ENCODE data around the gene OTOF. TPM values are rescaled to one million over a fixed set of nuclear protein-coding genes. Genes with fewer than 3 reads are reported as not detected.

OTOF gene
- total and polyA plus RNA-seq, 2 of the 4 experiments (the other 2 are of a cell fraction) = 0.03 TPM; not detected in 1

DNA sequence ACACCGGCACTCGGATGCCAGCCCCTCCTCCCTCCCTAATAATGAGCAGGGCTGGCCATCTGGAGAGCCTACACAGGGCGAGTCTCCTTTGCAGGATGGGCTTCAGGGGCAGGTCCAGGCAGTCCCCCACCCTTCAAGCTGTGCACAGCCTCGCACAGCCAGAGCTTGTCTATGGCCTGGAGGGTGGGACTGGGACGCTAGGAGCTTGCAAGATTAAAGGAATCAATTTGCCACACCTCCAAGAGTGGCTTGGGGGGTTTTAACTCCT lies 43.9 kb upstream of the OTOF start:
- H3K14ac ChIP-seq (replicated peaks; ENCODE audit: low read depth, low read length) = no peak overlapping the region
- no peak overlapping the region for H2BK20ac ChIP-seq (ENCODE audit: low read depth, low read length)
- H3K36me3 ChIP-seq (ENCODE audit: control insufficient read depth, insufficient read depth, low read length) = no peaks in the 10 kb centered on the region
- ChIA-PET POLR2A (ENCODE audit: unreplicated experiment) (no interaction called here), CTCF (no interaction called here)
- H2AK9ac ChIP-seq (replicated peaks; ENCODE audit: low read depth, low read length, poor library complexity) = peak overlapping the region; percentile 28
- no peaks in the 10 kb centered on the region for H3K4me1 ChIP-seq (ENCODE audit: control insufficient read depth, insufficient read depth, low read length)
- no TSS peak for BruUV-seq (replicated peaks)
- H4K8ac ChIP-seq (ENCODE audit: low read depth in 2 of 2, low read length in 2 of 2) = no peak overlapping the region
- no peak overlapping the region for H3K4me2 ChIP-seq (ENCODE audit: low read depth, low read length)
- ATAC-seq (ENCODE audit: low read depth) (no peak), DNase-seq (no peak)
- TF ChIP-seq RFX5 (IDR thresholded peaks at IDR 0.05; ENCODE audit: low read depth, low read length) (no peak), NFE2L2 (IDR thresholded peaks at IDR 0.05; ENCODE audit: low read depth, low read length) (no peak), MXI1 (IDR thresholded peaks at IDR 0.05; ENCODE audit: borderline replicate concordance, low read depth, low read length) (no peak), FOS (IDR thresholded peaks at IDR 0.05; ENCODE audit: low read depth, low read length) (no peak), RCOR1 (IDR thresholded peaks at IDR 0.05; ENCODE audit: insufficient replicate concordance, low read length) (no peak)
- TF ChIP-seq, protein P1, sequence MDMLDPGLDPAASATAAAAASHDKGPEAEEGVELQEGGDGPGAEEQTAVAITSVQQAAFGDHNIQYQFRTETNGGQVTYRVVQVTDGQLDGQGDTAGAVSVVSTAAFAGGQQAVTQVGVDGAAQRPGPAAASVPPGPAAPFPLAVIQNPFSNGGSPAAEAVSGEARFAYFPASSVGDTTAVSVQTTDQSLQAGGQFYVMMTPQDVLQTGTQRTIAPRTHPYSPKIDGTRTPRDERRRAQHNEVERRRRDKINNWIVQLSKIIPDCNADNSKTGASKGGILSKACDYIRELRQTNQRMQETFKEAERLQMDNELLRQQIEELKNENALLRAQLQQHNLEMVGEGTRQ (IDR thresholded peaks at IDR 0.05; ENCODE audit: low read depth, low read length) = no peak
- no peak overlapping the region for H3K23ac ChIP-seq (ENCODE audit: low read depth, low read length)
- H3K9me1 ChIP-seq (ENCODE audit: insufficient read depth, low read length) = no peaks in the 10 kb centered on the region
- H3K79me1 ChIP-seq (ENCODE audit: low read depth in 1 of 2, low read length in 2 of 2) = no peaks in the 10 kb centered on the region
- no peak overlapping the region for H2BK15ac ChIP-seq (ENCODE audit: low read depth, low read length)
- H3K4ac ChIP-seq (ENCODE audit: low read depth, low read length) = no peak overlapping the region
- no peak overlapping the region for H3K27ac ChIP-seq (ENCODE audit: insufficient read depth, low read length)
- dilution Hi-C loops (cut with HindIII; ENCODE audit: low sequenced_read_pairs, unreplicated experiment) = no loop called here
- peaks cover 58% of the 10 kb centered on the region for H3K27me3 ChIP-seq (ENCODE audit: control insufficient read depth, insufficient read depth, low read length)
- no peak overlapping the region for H2BK120ac ChIP-seq (ENCODE audit: low read depth, low read length)
- H3K9ac ChIP-seq (ENCODE audit: low read depth, low read length) = no peak overlapping the region
- no peak overlapping the region for H3K4me3 ChIP-seq (ENCODE audit: insufficient read depth, low read depth, low read length)
- intact Hi-C loops (cut with micrococcal nuclease) = no loop called here
- no peak overlapping the region for H4K91ac ChIP-seq (ENCODE audit: insufficient read depth, low read depth, low read length)
- no peak overlapping the region for H2AK5ac ChIP-seq (ENCODE audit: low read depth, low read length)
- H3K9me3 ChIP-seq (ENCODE audit: control insufficient read depth, insufficient read depth, low read length) = no peaks in the 10 kb centered on the region
- in situ Hi-C loops (cut with MboI; ENCODE audit: low sequenced_read_pairs) = no loop called here
- no peak overlapping the region for H3K56ac ChIP-seq (ENCODE audit: extremely low read depth, insufficient read depth, low read length)
- H3K18ac ChIP-seq (ENCODE audit: low read depth, low read length) = no peak overlapping the region
- WGBS, 2 experiments (ENCODE audit: extremely low coverage in 2 of 2, insufficient read length in 1 of 2) = no CpG with 5 or more reads among the region's 5 CpGs
- H4K20me1 ChIP-seq (ENCODE audit: insufficient read depth, low read length) = no peaks in the 10 kb centered on the region
- H2BK5ac ChIP-seq (ENCODE audit: low read depth, low read length, poor library complexity, severe bottlenecking) = no peak overlapping the region
- no peak overlapping the region for H4K5ac ChIP-seq (ENCODE audit: low read depth, low read length)
- peak overlapping the region; percentile 11 for H2AFZ ChIP-seq (replicated peaks; ENCODE audit: low read length, poor library complexity)
